Glutamatergic neuron (in vitro differentiated cells): ENCODE data around the gene NLRP11. TPM values are rescaled to one million over a fixed set of nuclear protein-coding genes. Genes with fewer than 3 reads are reported as not detected.

Source experiments
- DNase-seq: peaks from one replicate; pipeline ENCODE4 v3.0.0; 2022
- H3K27ac Mint-ChIP-seq: one replicate; pipeline ENCODE4 v1.8.0; 2020; ENCODE audit warnings: mild to moderate bottlenecking, mixed read lengths, inconsistent platforms; ENCODE audit not compliant: unreplicated experiment
- H3K27me3 Mint-ChIP-seq: one replicate; pipeline ENCODE4 v1.8.0; 2020; ENCODE audit warnings: mild to moderate bottlenecking, moderate library complexity, mixed read lengths, inconsistent platforms; ENCODE audit not compliant: unreplicated experiment
- H3K36me3 Mint-ChIP-seq: one replicate; pipeline ENCODE4 v1.8.0; 2020; ENCODE audit warnings: mild to moderate bottlenecking, mixed read lengths, inconsistent platforms; ENCODE audit not compliant: unreplicated experiment
- H3K4me1 Mint-ChIP-seq: one replicate; pipeline ENCODE4 v1.8.0; 2020; ENCODE audit warnings: mild to moderate bottlenecking, low read depth, mixed read lengths, inconsistent platforms; ENCODE audit not compliant: unreplicated experiment
- H3K4me3 Mint-ChIP-seq: one replicate; pipeline ENCODE4 v1.8.0; 2020; ENCODE audit warnings: mild to moderate bottlenecking, mixed read lengths, inconsistent platforms; ENCODE audit not compliant: unreplicated experiment
- H3K9me3 Mint-ChIP-seq: one replicate; pipeline ENCODE4 v1.8.0; 2020; ENCODE audit warnings: mild to moderate bottlenecking, moderate library complexity, mixed read lengths, inconsistent platforms; ENCODE audit not compliant: unreplicated experiment
- CTCF ChIP-seq: fragments of 200-600 bp; sonication (generic); IDR thresholded peaks from one replicate; pipeline ENCODE4 v1.5.0; 2021; ENCODE audit not compliant: partially characterized antibody, unreplicated experiment
- total RNA-seq: library from RNA; stranded (reverse); fragmentation: NEBNext Ultra II Directional; extraction: Animal tissue kit (Norgen Biotek cat#: 25700); gene quantifications from one replicate; pipeline ENCODE4 v1.2.1, GENCODE V29; 2021; ENCODE audit not compliant: unreplicated experiment

The NLRP11 gene
- total RNA-seq, 1 donor from 2014 or later: 0.34 TPM

GRCh38 chr19:55858969-55859368 is 27.2 kb upstream of the NLRP11 start:
- Mint-ChIP-seq H3K27ac (no peak overlapping the region), H3K4me3 (no peak overlapping the region), H3K4me1 (no peaks in the 10 kb centered on the region), H3K9me3 (peaks cover 22% of the 10 kb centered on the region), H3K27me3 (no peaks in the 10 kb centered on the region), H3K36me3 (peaks cover 8% of the 10 kb centered on the region)
- TF ChIP-seq CTCF: no peak
- DNase-seq: no peak

GRCh38 chr19:55858401-55858800 is 26.6 kb upstream of the NLRP11 start:
- no peak for DNase-seq
- no peak for TF ChIP-seq CTCF
- Mint-ChIP-seq H3K27me3 (peaks cover 2% of the 10 kb centered on the region), H3K4me3 (no peak overlapping the region), H3K4me1 (no peaks in the 10 kb centered on the region), H3K27ac (no peak overlapping the region), H3K9me3 (peaks cover 24% of the 10 kb centered on the region), H3K36me3 (peaks cover 8% of the 10 kb centered on the region)

- Mint-ChIP-seq H3K36me3 (peaks cover 8% of the 10 kb centered on the region), H3K4me1 (no peaks in the 10 kb centered on the region), H3K27ac (no peak overlapping the region), H3K9me3 (peaks cover 22% of the 10 kb centered on the region), H3K4me3 (no peak overlapping the region), H3K27me3 (peaks cover 2% of the 10 kb centered on the region)
- DNase-seq: no peak
- TF ChIP-seq CTCF: no peak
Measured at GRCh38 chr19:55857974-55858373, 26.2 kb upstream of the NLRP11 start.

- Mint-ChIP-seq H3K27me3 (peaks cover 2% of the 10 kb centered on the region), H3K4me1 (no peaks in the 10 kb centered on the region), H3K36me3 (peaks cover 9% of the 10 kb centered on the region), H3K4me3 (no peak overlapping the region), H3K27ac (no peak overlapping the region), H3K9me3 (peaks cover 23% of the 10 kb centered on the region)
- TF ChIP-seq CTCF: no peak
- DNase-seq: no peak
Measured at GRCh38 chr19:55857149-55857548, 25.4 kb upstream of the NLRP11 start.

GRCh38 chr19:55855160-55855559 is 23.4 kb upstream of the NLRP11 start:
- Mint-ChIP-seq H3K27ac (no peak overlapping the region), H3K4me1 (no peaks in the 10 kb centered on the region), H3K9me3 (peaks cover 26% of the 10 kb centered on the region), H3K27me3 (peaks cover 2% of the 10 kb centered on the region), H3K36me3 (peaks cover 14% of the 10 kb centered on the region), H3K4me3 (no peak overlapping the region)
- no peak for DNase-seq
- no peak for TF ChIP-seq CTCF
